AG04450 (cell line): ENCODE measurements around the gene GALK1. TPM values are rescaled to one million over a fixed set of nuclear protein-coding genes. Genes with fewer than 3 reads are reported as not detected.

Source experiments
- CTCF ChIA-PET: fragments of 300-600, 350-600 bp; formaldehyde crosslinking; extraction: SDS; loops from one replicate; lab custom pipeline; 2022; ENCODE audit warnings: antibody characterized with exemption, inconsistent platforms; lab: Charles Lee
- POLR2A ChIA-PET: fragments of 350-600 bp; formaldehyde crosslinking; extraction: SDS; loops from one replicate; lab custom pipeline; 2021; ENCODE audit warnings: antibody characterized with exemption, inconsistent platforms; lab: Yijun Ruan, JAX
- DNase-seq: peaks from one replicate; pipeline ENCODE4 v3.0.0-alpha.2; 2011; ENCODE audit warnings: low read depth, low spot score
- H3K27ac ChIP-seq: one replicate; pipeline ENCODE4 v1.5.1; 2012; ENCODE audit warnings: low read depth, low read length, control low read depth
- H3K27me3 ChIP-seq: one replicate; pipeline ENCODE4 v1.6.0; 2012; ENCODE audit warnings: low read length; ENCODE audit not compliant: control insufficient read depth, insufficient read depth
- H3K4me3 ChIP-seq: 2 replicates; pipeline ENCODE4 v1.5.1; 2011; ENCODE audit warnings: mild to moderate bottlenecking, low read depth, low read length, control low read depth
- H3K9me3 ChIP-seq: 2 replicates; pipeline ENCODE4 v1.5.1; 2012; ENCODE audit warnings: low read length; ENCODE audit not compliant: control insufficient read depth, insufficient read depth
- polyA plus RNA-seq: library from polyadenylated mRNA; depleted of rRNA; stranded (reverse); fragments of >200 nt; gene quantifications from 2 replicates; pipeline ENCODE4 v1.2.3, GENCODE V29; 2011
- TF ChIP-seq, protein P1 (sequence below): IDR thresholded peaks from 2 replicates; pipeline ENCODE4 v1.5.1; 2011; ENCODE audit warnings: low read depth, low read length, control low read depth, inconsistent platforms

The GALK1 gene
- polyA plus RNA-seq, 1 experiment = 12.4 TPM

DNA sequence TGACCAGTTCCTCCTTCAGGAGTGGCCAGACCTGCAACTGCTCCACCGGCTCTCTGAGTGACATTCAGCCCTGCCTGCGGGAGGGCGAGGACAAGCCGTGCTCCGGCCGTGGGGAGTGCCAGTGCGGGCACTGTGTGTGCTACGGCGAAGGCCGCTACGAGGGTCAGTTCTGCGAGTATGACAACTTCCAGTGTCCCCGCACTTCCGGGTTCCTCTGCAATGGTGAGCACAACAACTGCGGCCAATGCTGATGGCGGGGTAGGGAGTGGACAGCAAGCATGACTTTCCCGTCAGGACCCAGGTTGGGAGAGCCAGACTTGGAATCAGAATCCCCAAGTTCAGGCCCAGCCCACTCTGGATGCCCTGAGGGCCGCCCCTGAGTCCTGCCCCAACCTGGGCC, 31.5 kb downstream of the GALK1 start:
- no peak overlapping the region for H3K27ac ChIP-seq
- peaks cover 3% of the 10 kb centered on the region for H3K27me3 ChIP-seq
- peaks cover 2% of the 10 kb centered on the region; the same call in 1 of the 2 replicates for H3K9me3 ChIP-seq
- no peak for DNase-seq
- TF ChIP-seq, protein P1, sequence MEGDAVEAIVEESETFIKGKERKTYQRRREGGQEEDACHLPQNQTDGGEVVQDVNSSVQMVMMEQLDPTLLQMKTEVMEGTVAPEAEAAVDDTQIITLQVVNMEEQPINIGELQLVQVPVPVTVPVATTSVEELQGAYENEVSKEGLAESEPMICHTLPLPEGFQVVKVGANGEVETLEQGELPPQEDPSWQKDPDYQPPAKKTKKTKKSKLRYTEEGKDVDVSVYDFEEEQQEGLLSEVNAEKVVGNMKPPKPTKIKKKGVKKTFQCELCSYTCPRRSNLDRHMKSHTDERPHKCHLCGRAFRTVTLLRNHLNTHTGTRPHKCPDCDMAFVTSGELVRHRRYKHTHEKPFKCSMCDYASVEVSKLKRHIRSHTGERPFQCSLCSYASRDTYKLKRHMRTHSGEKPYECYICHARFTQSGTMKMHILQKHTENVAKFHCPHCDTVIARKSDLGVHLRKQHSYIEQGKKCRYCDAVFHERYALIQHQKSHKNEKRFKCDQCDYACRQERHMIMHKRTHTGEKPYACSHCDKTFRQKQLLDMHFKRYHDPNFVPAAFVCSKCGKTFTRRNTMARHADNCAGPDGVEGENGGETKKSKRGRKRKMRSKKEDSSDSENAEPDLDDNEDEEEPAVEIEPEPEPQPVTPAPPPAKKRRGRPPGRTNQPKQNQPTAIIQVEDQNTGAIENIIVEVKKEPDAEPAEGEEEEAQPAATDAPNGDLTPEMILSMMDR = no peak
- ChIA-PET POLR2A (no interaction called here), CTCF (interaction anchor here (0.7 to 7.3 kb wide), 3 partner anchors 14 to 100 kb away, joined by 4 to 30 read pairs (median 5); partner anchors contain the start of gene SMIM5)
- H3K4me3 ChIP-seq = no peak overlapping the region

DNA sequence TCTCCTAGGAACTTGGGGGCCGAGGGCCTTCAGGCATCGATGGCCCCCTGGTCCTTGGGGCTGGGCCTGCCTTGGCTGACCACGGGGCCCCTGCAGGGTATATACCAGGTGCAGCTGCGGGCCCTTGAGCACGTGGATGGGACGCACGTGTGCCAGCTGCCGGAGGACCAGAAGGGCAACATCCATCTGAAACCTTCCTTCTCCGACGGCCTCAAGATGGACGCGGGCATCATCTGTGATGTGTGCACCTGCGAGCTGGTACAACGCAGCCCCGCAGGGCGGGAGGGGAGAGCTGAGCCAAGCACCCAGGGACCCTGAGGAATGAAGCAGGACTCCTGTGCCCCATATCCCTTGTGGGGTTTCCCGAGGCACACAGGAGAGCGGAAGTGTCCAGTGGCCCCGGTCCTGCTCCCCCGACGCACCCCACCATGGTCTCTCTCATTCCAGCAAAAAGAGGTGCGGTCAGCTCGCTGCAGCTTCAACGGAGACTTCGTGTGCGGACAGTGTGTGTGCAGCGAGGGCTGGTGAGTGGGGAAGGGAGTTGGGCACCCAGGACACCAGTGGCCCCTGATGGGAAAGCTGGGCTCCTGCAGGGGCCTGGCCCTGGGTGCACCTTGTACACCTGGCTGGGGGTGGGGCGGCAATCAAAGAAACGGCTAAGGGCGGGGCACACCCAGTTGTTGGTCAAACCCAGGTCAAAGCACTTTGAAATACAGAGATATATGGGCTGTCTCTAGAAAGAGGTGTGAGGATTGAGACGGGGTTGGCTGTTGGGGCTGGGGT, 33.1 kb downstream of the GALK1 start:
- ChIA-PET CTCF (interaction anchor here (1.1 to 7.3 kb wide), 2 partner anchors 16 to 98 kb away, joined by 4 to 30 read pairs; partner anchors contain the start of gene SMIM5), POLR2A (no interaction called here)
- no peak for DNase-seq
- TF ChIP-seq, protein P1 = no peak
- no peak overlapping the region for H3K27ac ChIP-seq
- peaks cover 2% of the 10 kb centered on the region; the same call in 1 of the 2 replicates for H3K9me3 ChIP-seq
- H3K4me3 ChIP-seq = no peak overlapping the region
- H3K27me3 ChIP-seq = peaks cover 12% of the 10 kb centered on the region

DNA sequence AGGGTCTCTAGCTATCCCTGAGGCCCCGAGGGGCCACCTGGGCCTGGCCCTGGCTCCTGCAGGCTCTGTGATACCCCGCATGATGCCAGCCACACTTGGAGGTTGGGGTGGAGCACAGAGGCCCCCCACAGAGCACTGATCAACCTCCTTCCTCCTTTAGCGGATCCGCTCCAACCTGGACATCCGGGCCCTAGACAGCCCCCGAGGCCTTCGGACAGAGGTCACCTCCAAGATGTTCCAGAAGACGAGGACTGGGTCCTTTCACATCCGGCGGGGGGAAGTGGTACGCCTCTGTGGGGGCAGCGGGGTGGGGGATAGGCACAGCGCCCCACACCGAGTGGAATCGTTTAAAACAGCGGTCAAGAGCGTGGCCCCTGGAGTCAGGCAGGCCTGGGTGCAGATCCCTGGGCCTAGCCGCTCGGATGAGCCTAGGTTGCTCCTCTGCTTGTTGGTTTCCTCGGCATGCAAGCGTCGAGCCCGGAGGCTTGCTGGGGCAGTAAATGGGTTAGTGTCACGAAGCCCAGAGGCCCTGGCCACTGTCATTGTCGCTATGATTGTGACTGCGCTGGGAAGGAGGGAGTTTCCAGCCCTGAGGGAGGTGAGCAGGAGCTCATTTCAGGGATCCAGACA, 33.8 kb downstream of the GALK1 start:
- peaks cover 2% of the 10 kb centered on the region; the same call in 1 of the 2 replicates for H3K9me3 ChIP-seq
- peaks cover 12% of the 10 kb centered on the region for H3K27me3 ChIP-seq
- ChIA-PET POLR2A (no interaction called here), CTCF (interaction anchor here (1.1 to 7.3 kb wide), 4 partner anchors 17 to 98 kb away, joined by 3 to 30 read pairs (median 8); partner anchors contain the start of gene SMIM5)
- no peak overlapping the region for H3K4me3 ChIP-seq
- TF ChIP-seq, protein P1 = no peak
- no peak overlapping the region for H3K27ac ChIP-seq
- DNase-seq = no peak

DNA sequence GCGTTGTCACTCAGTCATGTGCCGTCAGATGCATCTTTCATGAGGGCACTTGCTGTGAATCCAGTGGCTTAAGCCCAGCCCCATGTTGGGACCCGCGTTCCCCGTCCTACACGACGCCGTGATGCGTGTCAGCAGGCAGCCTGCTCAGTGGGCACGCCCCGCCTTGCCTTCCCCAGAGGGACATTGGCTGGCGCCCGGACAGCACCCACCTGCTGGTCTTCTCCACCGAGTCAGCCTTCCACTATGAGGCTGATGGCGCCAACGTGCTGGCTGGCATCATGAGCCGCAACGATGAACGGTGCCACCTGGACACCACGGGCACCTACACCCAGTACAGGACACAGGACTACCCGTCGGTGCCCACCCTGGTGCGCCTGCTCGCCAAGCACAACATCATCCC, 34.9 kb downstream of the GALK1 start:
- Histone ChIP-seq H3K27ac (no peak overlapping the region), H3K9me3 (peaks cover 2% of the 10 kb centered on the region; the same call in 1 of the 2 replicates), H3K4me3 (no peak overlapping the region), H3K27me3 (peaks cover 12% of the 10 kb centered on the region)
- POLR2A ChIA-PET = no interaction called here
- TF ChIP-seq, protein P1 = no peak
- DNase-seq = no peak
- CTCF ChIA-PET = interaction anchor here (1.3 to 7.3 kb wide), 3 partner anchors 20 to 96 kb away, joined by 3 to 30 read pairs (median 13); partner anchors contain the start of gene SMIM5
